K562 treated with DMSO at 1 percent for 24 hours (cell line): ENCODE measurements around the gene MRPS31. TPM values are rescaled to one million over a fixed set of nuclear protein-coding genes. Genes with fewer than 3 reads are reported as not detected.

Source experiments
- total RNA-seq: library from RNA; unstranded; fragments of 300-600 nt; gene quantifications from 2 replicates; pipeline ENCODE4 v1.2.3, GENCODE V29; 2022; ENCODE audit warnings: low read depth; ENCODE audit not compliant: insufficient read depth

The MRPS31 gene
- total RNA-seq, result 10.9 and 12.2 TPM in 2 replicates

GRCh38 chr13:40770934-40771618, at the start of gene MRPS31:
MRPS31 (minus strand) TSS chr13:40771190; CDS start chr13:40771136, 54 bp downstream.

GRCh38 chr13:40789275-40790153, 18.5 kb upstream of the MRPS31 start, which contains the start of gene SLC25A15:
SLC25A15 (plus strand) TSS chr13:40789611; CDS start chr13:40793227, 3,616 bp downstream.

Other genes with a start within 250 kb of the MRPS31 start
- gene FOXO1, start 104.5 kb downstream of the MRPS31 start, total RNA-seq, result 0.29 and 0.59 TPM in 2 replicates
- gene SLC25A15, start 18.4 kb upstream of the MRPS31 start, total RNA-seq, result 9.3 and 11.0 TPM in 2 replicates
- gene ELF1, start 248.1 kb upstream of the MRPS31 start, total RNA-seq, result 25.8 and 26.8 TPM in 2 replicates